GM12878 (cell line): ENCODE measurements around the gene PCSK9. TPM values are rescaled to one million over a fixed set of nuclear protein-coding genes. Genes with fewer than 3 reads are reported as not detected.

Experiments
- ATAC-seq: fragments of 200-7000 bp; cut with Tn5 transposase; 3 replicates; pipeline ENCODE4 v1.9.1; 2020; ENCODE audit warnings: mild to moderate bottlenecking, moderate library complexity
- BruUV-seq: library from RNA; stranded (reverse); fragments of 400-500 nt; replicated peaks from 2 replicates; lab custom pipeline; 2021; lab: Mats Ljungman, UMichigan
- CTCF ChIA-PET: fragments of 300-600 bp; sonication (Branson Sonifier 250); formaldehyde crosslinking; extraction: SDS; loops from one replicate; lab custom pipeline; 2021; ENCODE audit warnings: inconsistent platforms; lab: Yijun Ruan, JAX
- POLR2A ChIA-PET: fragments of 350-600 bp; formaldehyde crosslinking; extraction: SDS; loops from one replicate; lab custom pipeline; 2021; ENCODE audit warnings: inconsistent platforms; lab: Charles Lee
- RAD21 ChIA-PET: fragments of 300-600 bp; sonication (Branson Sonifier 250); formaldehyde crosslinking; loops from one replicate; lab custom pipeline; 2023; ENCODE audit warnings: antibody characterized with exemption; ENCODE audit not compliant: unreplicated experiment; lab: Charles Lee
- SMC1A ChIA-PET: fragments of 300-600 bp; sonication (Branson Sonifier 250); formaldehyde crosslinking; loops from one replicate; lab custom pipeline; 2023; ENCODE audit not compliant: unreplicated experiment, uncharacterized antibody; lab: Charles Lee
- DNase-seq: peaks from one replicate; pipeline ENCODE4 v3.0.0-alpha.2; 2011; ENCODE audit warnings: low read depth, low spot score
- FAIRE-seq: peaks from 3 replicates; lab custom pipeline; 2011; peaks lifted over from hg19 to GRCh38; lab: Jason Lieb, UNC
- H2AFZ ChIP-seq: 2 replicates; pipeline ENCODE4 v1.6.0; 2011; ENCODE audit warnings: low read depth, low read length, control low read depth; ENCODE audit not compliant: control insufficient read depth
- H3K27ac ChIP-seq: 2 replicates; pipeline ENCODE4 v1.5.1; 2011; ENCODE audit warnings: control low read depth; ENCODE audit not compliant: control insufficient read depth, insufficient read depth
- H3K27me3 ChIP-seq, 2 experiments: replicated peaks in 1 of 2; 2 replicates each; pipeline versions ENCODE4 v1.6.0 to v1.6.1; 2011; ENCODE audit warnings: low read length in 1 of 2; ENCODE audit not compliant: control insufficient read depth in 2 of 2, insufficient read depth in 2 of 2
- H3K36me3 ChIP-seq, 2 experiments: 2 replicates each; pipeline ENCODE4 v1.5.1; 2011; ENCODE audit warnings: low read length in 1 of 2; ENCODE audit not compliant: control insufficient read depth in 2 of 2, insufficient read depth in 2 of 2
- H3K4me1 ChIP-seq: 2 replicates; pipeline ENCODE4 v1.6.1; 2011; ENCODE audit warnings: mild to moderate bottlenecking, low read length, moderate library complexity, mixed read lengths; ENCODE audit not compliant: control insufficient read depth, insufficient read depth
- H3K4me2 ChIP-seq: 2 replicates; pipeline ENCODE4 v1.6.0; 2011; ENCODE audit warnings: control low read depth; ENCODE audit not compliant: control insufficient read depth, insufficient read depth
- H3K4me3 ChIP-seq: fragments of 200-600 bp; sonication (generic); 2 replicates; pipeline ENCODE4 v1.5.1; 2016
- H3K79me2 ChIP-seq: 2 replicates; pipeline ENCODE4 v1.6.0; 2011; ENCODE audit warnings: low read length; ENCODE audit not compliant: control insufficient read depth, insufficient read depth
- H3K9ac ChIP-seq: 2 replicates; pipeline ENCODE4 v1.8.0; 2011; ENCODE audit warnings: low read length, control low read depth, mixed read lengths; ENCODE audit not compliant: control insufficient read depth, insufficient read depth
- H3K9me3 ChIP-seq: replicated peaks from 3 replicates; pipeline ENCODE4 v1.5.1; 2011; ENCODE audit warnings: mild to moderate bottlenecking, low read length; ENCODE audit not compliant: control insufficient read depth, insufficient read depth
- H4K20me1 ChIP-seq: 2 replicates; pipeline ENCODE4 v1.6.0; 2011; ENCODE audit not compliant: control insufficient read depth, insufficient read depth
- CBFB ChIP-seq: IDR thresholded peaks from 2 replicates; pipeline ENCODE4 v1.6.1; 2016; ENCODE audit warnings: antibody characterized with exemption, low read depth
- CREB1 ChIP-seq: IDR thresholded peaks from 2 replicates; pipeline ENCODE4 v1.6.1; 2012; ENCODE audit warnings: low read depth, mild to moderate bottlenecking, inconsistent platforms
- ESRRA ChIP-seq: IDR thresholded peaks from 2 replicates; pipeline ENCODE4 v1.6.1; 2012; ENCODE audit warnings: mild to moderate bottlenecking, low read length, improper control_type of control experiment
- MTA3 ChIP-seq: IDR thresholded peaks from 2 replicates; pipeline ENCODE4 v1.6.1; 2012; ENCODE audit warnings: low read length, inconsistent platforms, borderline replicate concordance
- PAX8 ChIP-seq: fragments of 450-650 bp; IDR thresholded peaks from 2 replicates; pipeline ENCODE4 v1.6.1; 2017; ENCODE audit warnings: mild to moderate bottlenecking, moderate library complexity
- SPI1 ChIP-seq: IDR thresholded peaks from 2 replicates; pipeline ENCODE4 v1.6.1; 2011; ENCODE audit warnings: low read depth, mild to moderate bottlenecking, low read length, moderate library complexity, borderline replicate concordance; ENCODE audit not compliant: insufficient read depth
- WRNIP1 ChIP-seq: IDR thresholded peaks from 2 replicates; pipeline ENCODE4 v1.6.1; 2011; ENCODE audit warnings: low read depth, low read length, improper control_type of control experiment, borderline replicate concordance
- ZBTB40 ChIP-seq: fragments of 450-650 bp; IDR thresholded peaks from 2 replicates; pipeline ENCODE4 v1.6.1; 2016; ENCODE audit warnings: mild to moderate bottlenecking, moderate library complexity, borderline replicate concordance
- ZSCAN29 ChIP-seq: fragments of 450-650 bp; IDR thresholded peaks from 2 replicates; pipeline ENCODE4 v1.6.1; 2017; ENCODE audit warnings: mild to moderate bottlenecking, moderate library complexity
- WGBS: methylation state at CpG from one replicate; pipeline ENCODE4 v1.1.6; 2016; ENCODE audit warnings: low lambda C conversion rate; ENCODE audit not compliant: insufficient replicate concordance, insufficient coverage; ENCODE audit errors: missing lambda C conversion rate; 5-methylcytosine and 5-hydroxymethylcytosine counted together
- in situ Hi-C: fragments of 300-500 bp; cut with MboI; formaldehyde crosslinking; loops from 9 replicates; pipeline ENCODE4 v1.14.3; 2018; ENCODE audit warnings: mixed read lengths
- intact Hi-C: fragments of 100-400 bp; cut with micrococcal nuclease; formaldehyde crosslinking; loops from one replicate; pipeline ENCODE4 v1.14.2; 2022; ENCODE audit not compliant: unreplicated experiment
- polyA plus RNA-seq, 11 experiments: library from polyadenylated mRNA; depleted of rRNA in 4 of 11; unstranded in 6 of 11; stranded (reverse) in 5 of 11; fragments of >200 nt; fragmentation: Nextera tagmentation in 4 of 11; fragmentation: Illumina TruSeq in 1 of 11; extraction: Ambion mirVana in 4 of 11; extraction: Trizol in 1 of 11; gene quantifications; 1 replicate in 1 of 11; 2 replicates in 10 of 11; pipeline versions ENCODE4 v1.2.1 to v1.2.3, GENCODE V29; 2011 to 2016; ENCODE audit warnings: inconsistent platforms in 2 of 11, missing spikeins in 2 of 11, low read depth in 1 of 11
- total RNA-seq, 4 experiments: library from RNA; depleted of rRNA in 3 of 4; stranded (reverse); fragments of >200 nt in 3 of 4; fragmentation: Illumina TruSeq in 1 of 4; extraction: Trizol in 1 of 4; gene quantifications; 2 replicates each; pipeline versions ENCODE4 v1.2.1 to v1.2.3, GENCODE V29; 2013 to 2021
- TF ChIP-seq, protein P1 (sequence below): fragments of 450-650 bp; IDR thresholded peaks from 2 replicates; pipeline ENCODE4 v1.6.1; 2018; ENCODE audit warnings: borderline replicate concordance, mild to moderate bottlenecking; ENCODE audit not compliant: partially characterized antibody
- TF ChIP-seq, protein P2 (sequence below): fragments of 450-650 bp; IDR thresholded peaks from 2 replicates; pipeline ENCODE4 v1.6.1; 2016; ENCODE audit warnings: mild to moderate bottlenecking
- TF ChIP-seq, protein P3 (sequence below): fragments of 150-350 bp; IDR thresholded peaks from 2 replicates; pipeline ENCODE4 v1.6.1; 2014; ENCODE audit warnings: mild to moderate bottlenecking, low read depth, low read length

The PCSK9 gene
- total and polyA plus RNA-seq, 10 of the 15 experiments (the other 5 are each of a cell fraction or from before 2014, with no cell fraction given): 0.03 to 0.15 TPM; not detected in 8

DNA sequence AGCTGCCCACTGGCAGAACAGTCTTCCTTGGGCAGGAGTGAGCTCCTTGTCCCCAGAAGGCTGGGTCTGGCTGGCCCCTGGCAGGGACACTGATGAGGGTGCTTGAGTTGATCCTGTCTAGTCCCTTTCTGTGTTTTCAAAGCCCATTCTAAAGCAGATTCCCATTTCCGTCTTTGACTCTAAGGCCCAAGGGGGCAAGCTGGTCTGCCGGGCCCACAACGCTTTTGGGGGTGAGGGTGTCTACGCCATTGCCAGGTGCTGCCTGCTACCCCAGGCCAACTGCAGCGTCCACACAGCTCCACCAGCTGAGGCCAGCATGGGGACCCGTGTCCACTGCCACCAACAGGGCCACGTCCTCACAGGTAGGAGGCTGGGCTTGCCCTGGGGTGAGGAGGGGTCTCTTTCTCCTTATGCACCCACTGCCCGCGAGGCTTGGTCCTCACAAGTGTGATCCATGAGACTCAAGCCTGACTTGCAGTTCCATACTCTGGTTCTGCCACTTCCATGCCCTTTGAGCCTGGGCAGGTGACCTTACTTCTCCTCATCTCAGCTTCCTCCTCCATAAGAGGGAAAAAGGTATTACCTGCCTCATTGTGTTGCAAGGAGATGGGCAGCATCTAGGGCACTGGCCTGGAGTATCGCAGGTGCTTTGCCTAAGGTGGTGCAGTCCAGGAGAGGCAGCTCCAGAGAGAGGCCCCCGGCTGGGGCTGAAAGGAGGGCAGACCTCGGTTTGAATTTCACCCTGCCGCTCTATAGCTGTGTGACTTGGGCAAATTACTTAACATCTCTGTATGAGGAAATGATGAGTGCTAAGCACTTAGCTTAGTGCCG is 20.2 kb downstream of the PCSK9 start:
- intact Hi-C loops (no loop called here), in situ Hi-C loops (no loop called here)
- no peak overlapping the region for H3K4me2 ChIP-seq
- H3K27ac ChIP-seq: no peak overlapping the region
- no peak overlapping the region for H2AFZ ChIP-seq
- no peak overlapping the region for H3K4me3 ChIP-seq
- ChIA-PET POLR2A (no interaction called here), SMC1A (no interaction called here), CTCF (interaction anchor here (1.1 to 1.6 kb wide), 4 partner anchors 12 to 219 kb away, joined by 3 to 5 read pairs (median 4); no protein-coding TSS in a partner anchor), RAD21 (interaction anchor here (0.8 kb wide), 1 partner anchor 113 kb away, joined by 5 read pairs; no protein-coding TSS in a partner anchor)
- no peak for FAIRE-seq
- H3K9ac ChIP-seq: no peak overlapping the region
- no peak for DNase-seq
- TF ChIP-seq ZBTB40 (no peak), WRNIP1 (no peak), ESRRA (no peak), SPI1 (no peak), MTA3 (no peak), PAX8 (no peak), CBFB (no peak), CREB1 (no peak), ZSCAN29 (no peak)
- TF ChIP-seq, protein P1, sequence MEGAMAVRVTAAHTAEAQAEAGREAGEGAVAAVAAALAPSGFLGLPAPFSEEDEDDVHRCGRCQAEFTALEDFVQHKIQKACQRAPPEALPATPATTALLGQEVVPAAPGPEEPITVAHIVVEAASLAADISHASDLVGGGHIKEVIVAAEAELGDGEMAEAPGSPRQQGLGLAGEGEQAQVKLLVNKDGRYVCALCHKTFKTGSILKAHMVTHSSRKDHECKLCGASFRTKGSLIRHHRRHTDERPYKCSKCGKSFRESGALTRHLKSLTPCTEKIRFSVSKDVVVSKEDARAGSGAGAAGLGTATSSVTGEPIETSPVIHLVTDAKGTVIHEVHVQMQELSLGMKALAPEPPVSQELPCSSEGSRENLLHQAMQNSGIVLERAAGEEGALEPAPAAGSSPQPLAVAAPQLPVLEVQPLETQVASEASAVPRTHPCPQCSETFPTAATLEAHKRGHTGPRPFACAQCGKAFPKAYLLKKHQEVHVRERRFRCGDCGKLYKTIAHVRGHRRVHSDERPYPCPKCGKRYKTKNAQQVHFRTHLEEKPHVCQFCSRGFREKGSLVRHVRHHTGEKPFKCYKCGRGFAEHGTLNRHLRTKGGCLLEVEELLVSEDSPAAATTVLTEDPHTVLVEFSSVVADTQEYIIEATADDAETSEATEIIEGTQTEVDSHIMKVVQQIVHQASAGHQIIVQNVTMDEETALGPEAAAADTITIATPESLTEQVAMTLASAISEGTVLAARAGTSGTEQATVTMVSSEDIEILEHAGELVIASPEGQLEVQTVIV: no peak
- TF ChIP-seq, protein P2, sequence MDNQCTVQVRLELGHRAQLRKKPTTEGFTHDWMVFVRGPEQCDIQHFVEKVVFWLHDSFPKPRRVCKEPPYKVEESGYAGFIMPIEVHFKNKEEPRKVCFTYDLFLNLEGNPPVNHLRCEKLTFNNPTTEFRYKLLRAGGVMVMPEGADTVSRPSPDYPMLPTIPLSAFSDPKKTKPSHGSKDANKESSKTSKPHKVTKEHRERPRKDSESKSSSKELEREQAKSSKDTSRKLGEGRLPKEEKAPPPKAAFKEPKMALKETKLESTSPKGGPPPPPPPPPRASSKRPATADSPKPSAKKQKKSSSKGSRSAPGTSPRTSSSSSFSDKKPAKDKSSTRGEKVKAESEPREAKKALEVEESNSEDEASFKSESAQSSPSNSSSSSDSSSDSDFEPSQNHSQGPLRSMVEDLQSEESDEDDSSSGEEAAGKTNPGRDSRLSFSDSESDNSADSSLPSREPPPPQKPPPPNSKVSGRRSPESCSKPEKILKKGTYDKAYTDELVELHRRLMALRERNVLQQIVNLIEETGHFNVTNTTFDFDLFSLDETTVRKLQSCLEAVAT: no peak
- TF ChIP-seq, protein P3, sequence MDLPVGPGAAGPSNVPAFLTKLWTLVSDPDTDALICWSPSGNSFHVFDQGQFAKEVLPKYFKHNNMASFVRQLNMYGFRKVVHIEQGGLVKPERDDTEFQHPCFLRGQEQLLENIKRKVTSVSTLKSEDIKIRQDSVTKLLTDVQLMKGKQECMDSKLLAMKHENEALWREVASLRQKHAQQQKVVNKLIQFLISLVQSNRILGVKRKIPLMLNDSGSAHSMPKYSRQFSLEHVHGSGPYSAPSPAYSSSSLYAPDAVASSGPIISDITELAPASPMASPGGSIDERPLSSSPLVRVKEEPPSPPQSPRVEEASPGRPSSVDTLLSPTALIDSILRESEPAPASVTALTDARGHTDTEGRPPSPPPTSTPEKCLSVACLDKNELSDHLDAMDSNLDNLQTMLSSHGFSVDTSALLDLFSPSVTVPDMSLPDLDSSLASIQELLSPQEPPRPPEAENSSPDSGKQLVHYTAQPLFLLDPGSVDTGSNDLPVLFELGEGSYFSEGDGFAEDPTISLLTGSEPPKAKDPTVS: no peak
- no peaks in the 10 kb centered on the region for H3K36me3 ChIP-seq
- no peak for ATAC-seq
- H3K4me1 ChIP-seq: no peaks in the 10 kb centered on the region
- WGBS: 66% methylated on average over 14 of the region's 14 CpGs
- H4K20me1 ChIP-seq: no peaks in the 10 kb centered on the region
- H3K79me2 ChIP-seq: no peaks in the 10 kb centered on the region
- no TSS peak for BruUV-seq
- no peaks in the 10 kb centered on the region for H3K27me3 ChIP-seq
- H3K9me3 ChIP-seq: no peaks in the 10 kb centered on the region
